ENCODE measurements around the gene BRAT1.
"Not testable (repeated sequence)": the region's sequence is repeated elsewhere in the genome, so short reads cannot be mapped to it uniquely, and the experiment has no call there.

The BRAT1 gene

GRCh38 chr7:2583798-2584580 is 28.7 kb upstream of the BRAT1 start:
- no peak for DNase-seq (ENCODE audit: low read depth)

GRCh38 chr7:2582006-2582735 is 26.8 kb upstream of the BRAT1 start:
- DNase-seq (ENCODE audit: low read depth) = no peak

- no peak for DNase-seq (ENCODE audit: low read depth)
These were observed 25.3 kb upstream of the BRAT1 start for GRCh38 chr7:2580636-2581035.

- DNase-seq (ENCODE audit: low read depth) = no peak
These were observed 22.8 kb upstream of the BRAT1 start for GRCh38 chr7:2577914-2578680.

GRCh38 chr7:2576742-2577491 is 21.6 kb upstream of the BRAT1 start:
- DNase-seq (ENCODE audit: low read depth) = no peak

GRCh38 chr7:2575733-2576340 is 20.5 kb upstream of the BRAT1 start:
- peak; percentile 18 for DNase-seq (ENCODE audit: low read depth)

- no peak for DNase-seq (ENCODE audit: low read depth)
These were observed 19.9 kb upstream of the BRAT1 start for GRCh38 chr7:2575046-2575732.

- no peak for DNase-seq (ENCODE audit: low read depth)
These were observed 18.4 kb upstream of the BRAT1 start for GRCh38 chr7:2573761-2574160.

GRCh38 chr7:2572101-2572842 is 16.9 kb upstream of the BRAT1 start:
- peak; percentile 33 for DNase-seq (ENCODE audit: low read depth)

- no peak for DNase-seq (ENCODE audit: low read depth)
These were observed 16.1 kb upstream of the BRAT1 start for GRCh38 chr7:2571409-2571808.

- DNase-seq (ENCODE audit: low read depth) = no peak
These were observed 14.7 kb upstream of the BRAT1 start for GRCh38 chr7:2570021-2570420.

- no peak for DNase-seq (ENCODE audit: low read depth)
These were observed 14.1 kb upstream of the BRAT1 start for GRCh38 chr7:2569421-2569820.

GRCh38 chr7:2568521-2569223 is 13.3 kb upstream of the BRAT1 start:
- DNase-seq (ENCODE audit: low read depth) = no peak

GRCh38 chr7:2567679-2568278 is 12.5 kb upstream of the BRAT1 start:
- peak; percentile 53 for DNase-seq (ENCODE audit: low read depth)

- no peak for DNase-seq (ENCODE audit: low read depth)
These were observed 11.8 kb upstream of the BRAT1 start for GRCh38 chr7:2566890-2567678.

- DNase-seq (ENCODE audit: low read depth) = no peak
These were observed 11.1 kb upstream of the BRAT1 start for GRCh38 chr7:2566348-2566889.

- no peak for DNase-seq (ENCODE audit: low read depth)
These were observed 9.7 kb upstream of the BRAT1 start for GRCh38 chr7:2564970-2565540.

- not testable (repeated sequence) for DNase-seq (ENCODE audit: low read depth)
These were observed 8.6 kb upstream of the BRAT1 start for GRCh38 chr7:2563955-2564354.

Measured in EH (cell line).